ENCODE data around the gene RPS15.

DNA sequence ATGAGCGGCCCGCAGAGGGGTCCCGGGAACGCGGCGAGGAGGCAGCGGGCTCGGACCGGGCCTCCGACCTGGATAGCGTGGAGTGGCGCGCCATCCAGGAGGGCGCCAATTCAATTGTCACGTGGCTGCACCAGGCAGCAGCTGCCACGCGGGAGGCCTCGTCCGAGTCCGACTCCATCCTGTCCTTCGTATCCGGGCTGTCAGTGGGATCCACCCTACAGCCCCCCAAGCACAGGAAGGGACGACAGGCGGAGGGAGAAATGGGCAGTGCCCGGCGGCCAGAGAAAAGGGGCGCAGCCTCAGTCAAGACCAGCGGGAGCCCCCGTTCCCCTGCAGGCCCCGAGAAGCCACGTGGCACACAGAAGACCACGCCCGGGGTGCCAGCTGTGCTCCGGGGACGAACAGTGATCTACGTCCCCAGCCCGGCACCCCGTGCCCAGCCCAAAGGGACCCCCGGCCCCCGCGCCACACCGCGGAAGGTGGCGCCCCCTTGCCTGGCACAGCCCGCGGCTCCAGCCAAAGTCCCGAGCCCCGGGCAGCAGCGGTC lies 30.2 kb downstream of the RPS15 start:
- TF ChIP-seq FOXK2 (IDR thresholded peaks at IDR 0.05) (no peak), FOXA1 (IDR thresholded peaks at IDR 0.05) (no peak), BHLHE40 (IDR thresholded peaks at IDR 0.05; ENCODE audit: borderline replicate concordance) (no peak), FOXM1 (IDR thresholded peaks at IDR 0.05; ENCODE audit: borderline replicate concordance) (no peak), ZNF384 (IDR thresholded peaks at IDR 0.05) (no peak), TARDBP (IDR thresholded peaks at IDR 0.05) (no peak), LEF1 (IDR thresholded peaks at IDR 0.05; ENCODE audit: borderline replicate concordance) (no peak), HDGF (IDR thresholded peaks at IDR 0.05; ENCODE audit: borderline replicate concordance) (no peak), CTBP1 (IDR thresholded peaks at IDR 0.05; ENCODE audit: borderline replicate concordance) (no peak), NFRKB (IDR thresholded peaks at IDR 0.05) (no peak), SUZ12 (IDR thresholded peaks at IDR 0.05) (no peak)

Data from HEK293T (cell line).